GM21576 (cell line): ENCODE results near the gene C5orf63.
"Not testable (repeated sequence)": the region's sequence is repeated elsewhere in the genome, so short reads cannot be mapped to it uniquely, and the experiment has no call there.

Experiments
- ATAC-seq: cut with Tn5 transposase; IDR thresholded peaks from one replicate; pipeline ENCODE4 v1.9.1; 2021; ENCODE audit warnings: mild to moderate bottlenecking, moderate library complexity; ENCODE audit not compliant: unreplicated experiment

C5orf63 gene

DNA sequence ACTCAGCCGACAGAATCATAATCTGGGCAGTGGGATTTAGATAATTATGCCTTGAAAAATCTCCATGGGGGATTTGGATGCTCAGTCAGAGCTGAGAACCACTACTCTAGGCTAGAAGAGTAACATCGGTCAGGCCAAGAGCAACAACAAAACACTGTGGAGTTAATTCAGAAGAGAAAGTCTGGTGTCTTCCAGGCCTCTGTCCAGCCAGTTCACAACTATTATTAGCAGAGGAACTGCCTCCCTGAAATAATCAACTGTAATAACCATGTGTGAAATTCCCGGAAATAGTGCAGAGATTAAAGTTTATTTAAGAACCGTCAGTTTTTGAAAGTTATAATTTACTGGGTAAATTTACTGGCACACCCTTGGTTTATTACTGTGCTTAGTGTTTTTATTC lies 34.8 kb downstream of the C5orf63 start:
- ATAC-seq, result no peak

DNA sequence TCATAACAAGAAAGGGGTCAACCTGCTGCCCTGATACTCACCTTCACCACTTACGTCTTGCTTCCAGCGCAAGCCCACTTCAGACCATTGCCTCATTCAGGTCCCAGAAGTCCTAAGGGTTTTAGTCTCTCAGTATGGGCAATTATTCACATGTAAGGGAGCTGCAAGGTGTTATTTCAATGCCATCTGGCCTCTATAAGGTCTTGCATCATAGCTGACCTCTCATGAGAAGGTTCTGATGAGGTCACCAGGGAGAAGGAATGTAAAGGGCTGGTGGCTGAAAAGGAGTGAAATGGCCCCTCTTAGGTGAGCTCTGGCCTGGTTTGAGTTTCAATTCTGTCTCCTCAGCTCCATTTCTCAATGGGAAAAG lies 41.5 kb downstream of the C5orf63 start:
- ATAC-seq, result no peak

DNA sequence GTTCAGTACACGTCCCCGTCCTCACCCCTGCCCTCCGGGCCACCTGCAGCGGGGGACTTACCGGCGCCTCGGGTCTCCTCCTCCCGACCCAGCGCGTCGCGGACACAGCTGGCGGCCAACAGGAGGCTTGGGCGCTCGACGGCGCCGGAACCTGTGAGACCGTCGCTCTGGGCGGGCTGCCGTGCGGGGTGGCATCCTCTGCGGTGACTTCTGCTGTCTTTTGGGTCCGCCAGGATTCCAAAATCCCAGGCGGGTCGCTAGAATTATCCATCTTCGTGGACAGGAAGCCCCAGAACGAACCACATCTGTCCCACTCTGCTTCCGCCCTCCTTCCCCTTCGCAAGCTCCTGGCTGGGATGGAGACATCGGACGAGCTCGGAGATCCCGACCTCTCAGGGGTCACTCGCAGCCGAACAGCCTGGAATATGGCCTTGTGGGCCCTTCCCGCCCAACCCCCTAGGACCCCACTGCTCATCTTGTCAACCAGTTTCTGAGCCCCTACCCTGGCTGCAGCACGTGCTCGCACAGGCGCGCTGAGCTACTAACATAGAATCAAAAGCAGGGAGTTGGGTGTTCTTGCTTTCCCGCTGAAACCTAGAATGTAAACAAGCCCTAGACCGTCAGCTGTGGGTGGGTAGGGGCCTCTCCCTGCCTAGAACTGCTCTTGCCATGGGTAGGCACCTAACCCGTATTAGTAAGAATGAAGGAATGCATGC lies 42.0 kb downstream of the C5orf63 start:
- peak; percentile 9 for ATAC-seq

DNA sequence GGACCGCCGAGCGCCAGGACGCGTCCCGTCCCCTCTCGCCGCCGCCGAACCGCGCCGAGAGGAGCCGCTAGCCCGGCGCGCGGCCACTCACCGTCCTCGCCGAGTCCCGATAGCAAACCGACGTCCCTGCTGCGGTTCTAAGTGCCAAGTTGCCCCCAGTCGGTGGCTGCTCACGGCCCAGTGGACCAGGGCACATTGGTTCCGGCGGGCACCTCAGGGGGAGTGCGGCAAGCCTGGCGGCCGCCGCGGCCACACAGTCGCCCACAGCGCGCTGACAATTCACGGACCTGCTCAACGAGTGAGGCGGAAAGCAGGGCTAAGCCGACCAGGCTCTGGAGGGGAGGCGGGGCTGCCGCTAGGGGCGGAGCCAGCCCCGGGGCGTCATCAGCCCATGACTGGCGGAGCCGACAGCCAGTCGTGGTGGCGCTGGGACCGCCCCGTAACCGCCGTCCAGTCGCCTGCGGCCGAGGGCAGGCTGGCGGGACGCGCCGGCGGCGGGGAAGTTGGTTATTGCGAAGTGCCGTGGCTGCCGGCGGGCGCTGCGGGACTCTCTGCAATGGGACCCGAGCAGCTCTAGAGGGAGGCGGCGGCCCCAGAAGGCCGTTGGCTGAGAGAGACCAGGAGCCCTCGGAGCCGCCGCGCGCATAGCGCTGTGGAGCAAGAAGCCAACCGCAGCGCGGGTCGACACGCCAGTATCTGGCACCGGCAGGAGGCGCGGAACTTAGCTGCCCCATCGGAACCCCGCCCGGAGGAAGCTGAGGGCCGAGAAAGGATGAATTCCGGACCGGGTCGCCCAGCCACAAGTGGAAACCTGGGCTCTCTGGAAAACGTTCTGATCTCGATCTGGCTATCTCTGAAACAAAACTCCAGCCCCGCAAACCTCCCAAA lies 42.8 kb downstream of the C5orf63 start, which contains the start of gene MARCHF3:
MARCHF3 (minus strand) TSS at position 300 of the 888 bp plus-strand sequence. CDS start 112,387 bp downstream, outside the sequence.
- ATAC-seq, result peak; percentile 95

DNA sequence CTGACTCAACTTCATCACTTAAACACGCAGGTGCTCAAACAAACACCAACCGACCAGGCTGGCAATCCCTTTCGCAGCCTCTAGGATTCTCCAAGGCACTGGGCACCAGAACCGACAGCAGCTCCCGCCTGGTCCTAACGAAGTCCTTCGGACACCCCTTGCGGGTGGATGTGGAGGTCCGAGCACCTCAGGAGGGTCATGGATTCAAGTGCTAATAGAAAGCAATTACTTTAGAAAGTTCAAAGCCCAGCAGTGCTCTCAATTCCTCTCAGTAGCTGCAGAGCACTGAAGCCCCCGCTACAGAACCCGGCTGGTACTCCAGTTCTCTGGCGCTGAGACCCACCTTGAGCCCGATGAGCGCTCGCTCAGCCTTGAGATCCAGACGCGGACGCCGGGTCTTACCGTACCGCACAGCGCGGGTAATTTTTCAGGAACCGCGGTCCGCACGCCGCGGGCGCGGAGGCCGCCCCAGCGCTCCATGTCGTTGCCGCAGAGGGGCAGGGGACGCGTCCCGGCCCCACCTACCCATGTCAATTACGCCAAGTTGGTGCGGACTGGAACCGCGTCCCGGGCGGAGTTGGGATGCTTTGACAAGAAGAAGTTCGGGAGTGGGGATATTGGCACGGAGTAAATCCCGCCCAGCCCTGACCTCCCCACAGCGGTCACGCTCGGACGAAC lies 43.6 kb downstream of the C5orf63 start:
- no peak for ATAC-seq

DNA sequence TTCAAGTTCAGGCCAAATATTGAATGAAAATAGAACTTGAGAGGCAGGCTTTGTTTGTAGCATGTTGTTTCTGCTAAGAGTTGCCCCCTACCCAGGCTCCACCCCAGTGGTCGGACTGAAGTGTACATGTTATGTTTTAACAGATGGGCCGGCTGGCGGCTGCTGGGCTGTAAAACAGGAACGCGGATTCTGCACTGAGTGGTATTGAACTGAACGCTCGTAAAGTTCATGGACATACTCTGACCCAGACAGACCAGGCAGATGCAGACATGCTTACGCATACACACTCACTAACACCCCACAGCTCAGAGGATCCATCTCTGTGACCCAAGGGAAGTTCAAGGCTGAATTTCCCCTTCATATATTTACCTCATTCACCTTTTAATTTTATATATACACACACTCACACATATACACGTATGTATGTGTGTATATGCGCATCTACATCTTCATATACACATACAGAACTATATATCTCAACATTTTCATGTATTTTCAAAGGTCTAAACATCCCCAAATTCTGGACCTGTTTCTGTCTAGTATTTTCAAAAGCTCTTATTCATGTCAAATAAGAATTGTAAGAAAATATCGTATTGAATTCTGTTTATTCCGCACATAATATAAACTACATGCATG lies 44.4 kb downstream of the C5orf63 start:
- no peak for ATAC-seq

DNA sequence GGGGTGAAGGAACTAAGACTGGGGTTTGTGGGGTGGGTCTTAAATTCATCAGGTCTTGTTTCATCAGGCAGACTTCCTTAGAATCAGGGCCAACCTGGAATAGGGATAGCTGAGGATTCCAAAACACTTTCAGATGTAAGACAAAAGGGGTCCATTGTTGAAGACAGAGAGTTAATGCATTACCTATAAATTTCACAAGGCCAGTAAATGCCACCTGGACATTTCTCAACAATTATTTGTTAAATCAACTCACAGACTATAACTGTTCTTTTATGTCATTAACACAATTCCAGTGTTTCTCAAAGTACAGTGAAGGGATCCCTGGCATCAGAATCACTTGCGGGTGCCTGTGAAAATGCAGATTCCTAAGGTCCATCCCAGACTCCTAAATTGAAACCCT lies 45.8 kb downstream of the C5orf63 start:
- ATAC-seq, result no peak

DNA sequence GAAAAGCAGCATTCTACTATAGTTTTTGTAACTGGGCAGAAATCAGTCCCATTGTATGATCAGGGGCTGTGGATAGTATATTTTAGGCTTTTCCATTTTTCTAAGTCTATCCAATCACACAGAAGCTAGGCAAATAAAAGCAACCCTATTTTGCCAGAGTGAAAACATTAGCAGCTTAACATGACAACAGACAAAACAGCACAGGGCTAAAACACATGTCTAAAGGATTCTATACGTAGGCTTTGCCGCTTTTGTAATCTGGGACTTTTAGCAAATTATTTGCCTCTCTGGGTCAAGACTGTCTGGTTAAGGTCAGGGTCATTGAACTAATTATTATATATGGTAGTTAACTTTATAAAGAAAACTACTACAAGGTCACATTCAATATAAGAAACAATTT lies 47.1 kb downstream of the C5orf63 start:
- ATAC-seq, result no peak

DNA sequence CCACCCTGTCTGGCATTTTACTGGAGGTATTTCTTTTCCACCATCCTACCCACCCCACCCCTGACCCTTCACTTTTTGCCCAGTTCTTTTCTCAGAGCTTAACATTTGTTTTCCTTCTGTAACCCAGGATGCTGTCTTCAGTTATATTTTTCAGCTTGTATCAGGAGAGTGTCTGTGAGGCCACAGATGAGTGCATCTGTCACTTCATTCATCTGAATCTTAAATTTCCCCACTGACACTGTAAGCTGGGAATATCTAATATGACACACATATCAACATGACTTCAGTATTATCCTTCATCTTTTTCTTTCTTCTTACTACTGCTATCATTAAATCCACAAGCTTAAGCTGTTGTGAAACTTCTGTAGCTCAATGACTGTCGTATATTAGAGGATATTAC lies 47.8 kb downstream of the C5orf63 start:
- no peak for ATAC-seq

DNA sequence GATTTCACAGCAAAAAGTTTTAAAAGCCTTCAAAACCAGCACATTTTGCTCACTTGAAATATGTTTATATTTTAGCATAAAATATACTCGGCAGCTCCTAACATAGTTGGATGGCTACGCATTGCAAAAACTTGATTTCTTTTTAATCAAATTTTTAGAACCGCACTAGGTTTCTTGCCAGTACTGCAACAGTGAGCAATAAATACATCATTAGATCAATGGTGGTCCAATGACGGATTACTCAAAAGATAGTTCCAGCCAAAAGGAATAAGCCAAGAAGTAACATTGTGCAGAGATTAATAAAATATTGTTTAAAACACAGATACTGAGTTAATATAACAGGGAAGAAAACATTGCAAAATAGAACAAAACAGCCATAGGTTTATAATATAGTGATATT lies 48.5 kb downstream of the C5orf63 start:
- no peak for ATAC-seq

DNA sequence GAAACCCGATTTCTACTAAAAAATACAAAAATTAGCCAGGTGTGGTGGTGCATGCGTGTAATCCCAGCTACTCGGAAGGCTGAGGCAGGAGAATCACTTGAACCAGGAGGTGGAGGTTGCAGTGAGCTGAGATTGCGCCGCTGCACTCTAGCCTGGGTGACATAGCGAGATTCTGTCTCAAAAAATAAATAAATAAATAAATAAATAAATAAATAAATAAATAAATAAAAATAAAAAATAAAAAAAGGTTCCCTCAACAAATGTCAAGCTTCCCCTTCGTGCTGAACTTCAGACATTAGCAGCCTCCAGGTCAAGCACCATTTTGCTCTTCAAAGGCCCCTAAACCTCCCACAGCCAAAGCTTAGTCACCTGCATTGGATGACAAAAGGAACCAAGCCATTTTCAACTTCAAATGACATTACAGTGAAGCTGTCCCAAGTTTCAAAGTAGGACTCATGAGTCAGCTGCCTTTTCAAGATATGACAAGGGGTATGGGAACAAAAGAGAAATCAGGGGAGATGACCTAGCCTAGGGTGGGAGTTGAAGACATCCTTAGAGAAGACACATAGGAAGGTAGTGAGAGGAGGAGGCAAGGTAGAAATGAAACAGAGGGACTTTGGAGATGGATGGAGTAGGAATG lies 49.6 kb downstream of the C5orf63 start:
- ATAC-seq, result not testable (repeated sequence)

DNA sequence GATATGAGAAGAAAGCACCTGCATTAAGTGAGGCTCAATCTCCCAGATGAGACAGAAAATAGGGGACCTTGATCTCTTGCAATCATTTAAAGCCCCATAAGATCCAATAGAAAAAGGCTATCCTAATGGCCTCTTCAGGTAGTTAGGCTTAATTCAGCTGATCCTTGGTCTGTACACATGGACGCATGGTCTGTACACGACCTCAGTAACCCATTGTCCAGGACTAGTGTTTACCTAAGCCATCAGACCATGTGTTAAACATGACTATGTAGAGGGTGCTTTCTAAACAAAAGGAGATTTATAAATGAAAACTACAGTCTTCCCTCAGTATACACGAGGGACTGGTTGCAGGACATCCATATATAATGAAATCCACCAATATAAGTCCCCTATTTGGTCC lies 50.5 kb downstream of the C5orf63 start:
- no peak for ATAC-seq

DNA sequence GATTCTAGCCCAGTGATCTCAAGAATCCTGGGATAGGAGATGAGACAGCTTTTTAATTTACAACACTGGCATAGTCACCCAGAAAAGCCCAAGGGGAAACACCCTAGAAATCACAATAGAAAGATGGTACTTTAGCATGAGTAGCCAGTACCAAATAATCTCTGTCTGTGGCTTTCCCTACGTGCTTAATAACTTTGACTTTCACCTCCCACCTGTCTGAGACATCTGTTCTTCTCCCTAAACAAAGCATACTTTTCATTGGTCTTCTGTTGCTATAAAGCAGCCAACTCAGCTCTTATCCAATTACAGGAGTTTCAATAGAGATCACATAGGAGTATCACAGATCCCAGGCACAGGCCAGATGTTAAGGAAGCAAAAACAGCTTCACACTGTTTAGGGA lies 53.4 kb downstream of the C5orf63 start:
- ATAC-seq, result no peak

DNA sequence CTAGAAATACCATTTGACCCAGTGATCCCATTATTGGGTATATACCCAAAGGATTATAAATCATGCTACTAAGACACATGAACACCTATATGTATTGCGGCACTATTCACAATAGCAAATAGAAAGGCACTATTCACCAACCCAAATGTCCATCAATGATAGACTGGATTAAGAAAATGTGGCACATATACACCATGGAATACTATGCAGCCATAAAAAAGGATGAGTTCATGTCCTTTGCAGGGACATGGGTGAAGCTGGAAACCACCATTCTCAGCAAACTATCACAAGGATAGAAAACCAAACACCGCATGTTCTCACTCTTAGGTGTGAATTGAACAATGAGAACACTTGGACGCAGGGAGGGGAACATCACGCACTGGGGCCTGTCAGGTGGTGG lies 56.6 kb downstream of the C5orf63 start:
- not testable (repeated sequence) for ATAC-seq

DNA sequence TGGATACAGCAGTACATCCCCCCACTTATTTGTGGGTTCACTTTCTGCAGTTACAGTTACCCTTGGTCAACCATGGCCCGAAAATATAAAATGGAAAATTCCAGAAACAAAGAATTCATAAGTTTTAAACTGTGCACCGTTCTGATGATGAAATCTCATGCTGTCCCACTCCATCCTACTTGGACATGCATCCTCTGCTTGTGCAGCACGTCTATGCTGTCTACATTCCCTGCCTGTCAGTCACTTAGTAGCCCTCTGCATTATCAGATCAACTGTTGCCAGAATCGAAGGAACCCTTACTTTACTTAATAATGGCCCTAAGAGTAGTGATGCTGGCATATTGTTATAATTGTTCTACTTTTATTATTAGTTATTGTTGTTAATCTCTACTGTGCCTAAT lies 57.6 kb downstream of the C5orf63 start:
- no peak for ATAC-seq

DNA sequence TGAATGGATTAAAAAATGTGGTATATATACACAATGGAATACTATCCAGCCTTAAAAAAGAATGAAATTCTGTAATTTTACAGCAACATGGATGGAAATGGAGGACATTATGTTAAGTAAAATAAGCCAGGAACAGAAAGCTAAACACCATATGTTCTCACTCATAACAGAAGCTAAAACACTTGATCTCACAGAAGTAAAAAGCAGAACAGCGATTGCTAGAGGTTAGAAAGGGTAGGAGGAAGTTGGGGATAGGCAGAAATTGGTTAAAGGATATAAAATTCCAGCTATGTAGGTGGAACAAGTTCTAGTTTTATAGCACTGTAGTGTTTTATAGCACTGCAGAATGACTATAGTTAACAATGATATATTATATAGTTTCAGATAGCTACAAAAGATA lies 58.7 kb downstream of the C5orf63 start:
- peak; percentile 58 for ATAC-seq

DNA sequence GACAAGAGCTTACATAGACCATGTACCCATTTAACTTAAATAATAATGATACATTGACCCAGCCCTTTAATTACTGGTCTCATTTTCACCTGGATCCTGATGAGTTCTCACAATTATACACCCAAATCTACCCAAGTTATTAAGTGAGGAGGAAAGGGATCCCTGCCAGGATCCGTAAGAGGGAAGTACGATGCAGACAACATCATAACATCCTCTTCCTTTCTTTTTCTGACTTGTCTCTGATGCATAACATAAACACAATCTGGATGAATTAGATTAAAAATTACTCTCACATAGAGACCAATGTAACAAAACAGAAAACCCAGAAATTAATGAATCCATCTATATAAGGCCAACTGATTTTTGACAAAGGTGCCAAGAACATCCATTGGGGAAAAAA lies 59.9 kb downstream of the C5orf63 start:
- no peak for ATAC-seq

DNA sequence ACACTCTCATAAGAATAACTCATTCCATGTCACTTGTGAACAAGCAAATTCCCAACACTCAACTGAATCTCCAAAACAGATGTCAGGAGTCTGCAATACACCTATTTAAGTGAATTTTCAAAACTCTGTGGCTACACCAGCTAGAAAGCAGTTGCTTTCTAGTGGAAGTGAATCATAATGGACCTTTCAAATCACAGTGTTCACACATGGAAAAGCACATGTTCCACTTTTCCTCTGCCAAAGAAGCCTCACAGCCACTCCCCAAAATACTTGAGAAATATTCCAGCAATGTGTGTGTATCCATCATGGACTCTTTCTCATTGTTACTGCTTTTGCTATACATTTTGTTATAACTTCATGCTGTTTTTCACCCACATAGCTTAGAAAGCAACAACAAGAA lies 60.4 kb downstream of the C5orf63 start:
- no peak for ATAC-seq

DNA sequence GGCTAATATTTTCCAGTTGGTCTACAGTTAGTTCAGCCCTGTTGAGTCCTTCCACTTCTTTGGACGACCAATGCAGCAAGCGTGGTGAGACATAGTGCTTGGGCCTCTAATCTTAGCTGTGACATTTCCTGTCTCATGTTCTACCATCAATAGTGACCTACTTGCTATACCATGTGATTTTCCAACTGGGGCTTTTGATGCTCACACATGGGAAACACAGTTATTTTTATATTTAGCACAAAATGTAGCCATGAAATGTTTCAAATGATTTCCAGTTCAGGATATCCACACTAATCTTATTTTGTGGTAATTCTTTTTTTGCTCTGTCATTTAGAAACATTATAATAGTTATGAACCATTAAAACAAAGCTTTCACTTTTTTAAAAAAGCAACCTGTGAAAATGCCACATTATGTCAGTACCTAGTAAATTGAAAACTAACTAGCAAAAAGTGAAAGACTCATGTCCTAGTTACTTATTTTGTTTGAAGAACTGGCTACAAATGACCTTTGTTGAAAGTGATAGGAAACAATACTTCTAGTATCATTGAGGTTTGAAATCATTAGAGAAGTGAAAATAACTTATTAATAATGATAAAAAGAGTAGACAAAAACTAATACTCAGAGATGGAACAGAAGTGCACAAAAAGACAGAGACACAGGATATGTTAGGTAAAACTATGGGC lies 61.2 kb downstream of the C5orf63 start:
- ATAC-seq, result peak; percentile 71

DNA sequence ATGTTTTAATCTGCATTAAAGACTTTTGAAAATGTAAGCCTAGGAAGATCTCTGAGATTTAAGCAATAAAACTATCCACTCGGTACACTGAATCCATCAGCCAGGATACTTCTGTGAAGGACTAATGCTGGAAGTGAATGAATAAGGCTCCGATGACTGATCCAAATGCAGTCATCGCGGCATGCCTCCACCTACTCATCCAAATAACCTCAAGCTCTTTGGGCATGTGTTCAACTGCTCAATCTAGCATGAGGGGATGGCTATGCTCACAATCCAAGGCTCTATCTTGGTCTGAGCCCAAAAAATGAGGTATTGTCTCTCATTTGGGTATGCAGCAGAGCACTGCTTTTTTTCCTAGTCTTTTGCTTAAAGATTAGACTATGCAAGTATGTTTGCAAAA lies 62.1 kb downstream of the C5orf63 start:
- ATAC-seq, result no peak
